Glutamatergic neuron (in vitro differentiated cells): ENCODE results near the gene EIF4E2. TPM values are rescaled to one million over a fixed set of nuclear protein-coding genes. Genes with fewer than 3 reads are reported as not detected.

Experiments used
- DNase-seq: peaks from one replicate; pipeline ENCODE4 v3.0.0; 2022
- H3K27ac Mint-ChIP-seq: one replicate; pipeline ENCODE4 v1.8.0; 2020; ENCODE audit warnings: mild to moderate bottlenecking, mixed read lengths, inconsistent platforms; ENCODE audit not compliant: unreplicated experiment
- H3K27me3 Mint-ChIP-seq: one replicate; pipeline ENCODE4 v1.8.0; 2020; ENCODE audit warnings: mild to moderate bottlenecking, moderate library complexity, mixed read lengths, inconsistent platforms; ENCODE audit not compliant: unreplicated experiment
- H3K36me3 Mint-ChIP-seq: one replicate; pipeline ENCODE4 v1.8.0; 2020; ENCODE audit warnings: mild to moderate bottlenecking, mixed read lengths, inconsistent platforms; ENCODE audit not compliant: unreplicated experiment
- H3K4me1 Mint-ChIP-seq: one replicate; pipeline ENCODE4 v1.8.0; 2020; ENCODE audit warnings: mild to moderate bottlenecking, low read depth, mixed read lengths, inconsistent platforms; ENCODE audit not compliant: unreplicated experiment
- H3K4me3 Mint-ChIP-seq: one replicate; pipeline ENCODE4 v1.8.0; 2020; ENCODE audit warnings: mild to moderate bottlenecking, mixed read lengths, inconsistent platforms; ENCODE audit not compliant: unreplicated experiment
- H3K9me3 Mint-ChIP-seq: one replicate; pipeline ENCODE4 v1.8.0; 2020; ENCODE audit warnings: mild to moderate bottlenecking, moderate library complexity, mixed read lengths, inconsistent platforms; ENCODE audit not compliant: unreplicated experiment
- CTCF ChIP-seq: fragments of 200-600 bp; sonication (generic); IDR thresholded peaks from one replicate; pipeline ENCODE4 v1.5.0; 2021; ENCODE audit not compliant: partially characterized antibody, unreplicated experiment
- total RNA-seq: library from RNA; stranded (reverse); fragmentation: NEBNext Ultra II Directional; extraction: Animal tissue kit (Norgen Biotek cat#: 25700); gene quantifications from one replicate; pipeline ENCODE4 v1.2.1, GENCODE V29; 2021; ENCODE audit not compliant: unreplicated experiment

The EIF4E2 gene
- total RNA-seq, 1 donor from 2014 or later, result 82.9 TPM

DNA sequence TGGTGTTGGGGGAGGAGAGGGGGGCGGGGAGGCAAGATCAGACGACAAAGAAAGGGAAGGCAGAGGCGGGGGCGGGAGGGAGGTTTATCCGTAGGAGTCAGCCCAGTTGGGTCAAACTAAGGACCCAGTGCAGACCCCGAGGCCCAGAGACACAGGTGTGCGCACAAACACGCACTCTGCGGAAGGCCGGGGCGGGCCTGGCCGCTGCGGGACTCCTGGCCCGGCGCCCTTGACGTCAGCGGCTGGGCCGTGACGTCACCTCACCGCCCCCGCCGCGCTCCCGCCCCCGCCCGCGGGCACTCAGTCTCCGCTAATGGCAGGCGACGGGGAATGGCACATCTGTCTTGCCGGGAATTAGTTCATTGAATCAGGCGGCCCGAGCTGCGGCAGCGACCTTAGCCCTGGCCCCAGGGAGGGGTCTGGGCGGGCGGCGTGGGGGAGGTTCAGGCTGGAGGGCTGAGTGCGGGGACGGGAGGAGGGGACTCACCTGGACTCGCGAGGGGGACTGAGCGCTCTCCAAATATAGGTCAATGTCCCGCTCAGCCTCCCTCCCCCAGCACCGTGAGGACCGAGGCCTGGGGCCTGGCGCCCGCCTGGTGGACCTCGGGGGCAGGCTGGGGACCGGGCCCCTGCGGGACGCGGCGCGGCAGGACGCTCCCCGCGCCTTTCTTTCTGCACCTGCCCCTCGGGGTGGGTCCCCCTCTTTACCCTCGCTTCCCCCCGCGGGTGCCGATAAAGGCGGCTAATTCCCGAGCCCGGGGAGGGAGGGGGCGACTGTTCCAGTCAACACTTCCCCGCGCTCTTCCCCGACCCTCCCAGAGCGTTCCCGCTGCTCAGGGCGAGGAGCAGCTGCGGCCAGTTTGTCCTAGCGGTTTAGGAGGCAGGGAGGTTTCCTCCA, 47.3 kb upstream of the EIF4E2 start:
- no peak for TF ChIP-seq CTCF
- H3K4me3 Mint-ChIP-seq, result peak overlapping the region; percentile 34
- no peak overlapping the region for H3K27ac Mint-ChIP-seq

DNA sequence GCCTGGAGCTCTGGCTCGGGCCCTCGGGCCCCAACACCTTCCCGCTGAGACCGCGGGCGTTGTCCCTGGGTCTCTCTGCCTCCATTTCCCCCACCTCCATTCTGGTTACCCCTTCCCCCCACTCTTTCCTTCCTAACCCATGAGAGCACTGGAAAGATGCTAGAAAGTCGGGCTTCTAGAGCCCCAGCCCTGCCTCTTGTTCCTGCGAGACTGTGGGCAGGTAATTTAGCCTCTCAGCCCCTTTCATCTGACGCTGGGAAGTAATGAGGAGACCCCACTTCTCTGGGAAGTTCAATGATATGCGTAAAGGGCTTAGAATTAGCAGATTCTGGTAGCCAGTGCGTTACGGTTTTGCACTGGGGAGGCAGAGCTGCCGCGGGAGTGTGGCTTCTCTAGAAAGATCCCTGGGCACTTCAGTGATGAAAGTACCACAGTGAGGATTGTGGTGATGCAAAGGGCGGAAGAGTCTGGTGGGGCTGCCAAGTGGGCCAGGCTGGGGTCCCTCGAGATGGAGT, 46.6 kb upstream of the EIF4E2 start:
- no peaks in the 10 kb centered on the region for H3K36me3 Mint-ChIP-seq
- no peak for TF ChIP-seq CTCF
- peak overlapping the region; percentile 22 for H3K27ac Mint-ChIP-seq
- H3K9me3 Mint-ChIP-seq, result peaks cover 7% of the 10 kb centered on the region
- peak overlapping the region; percentile 34 for H3K4me3 Mint-ChIP-seq
- H3K27me3 Mint-ChIP-seq, result peaks cover 11% of the 10 kb centered on the region
- peaks cover 13% of the 10 kb centered on the region for H3K4me1 Mint-ChIP-seq
- no peak for DNase-seq

More for the DNA sequence above, 47.3 kb upstream of the EIF4E2 start:
- DNase-seq, result peak; percentile 84
- H3K4me1 Mint-ChIP-seq, result peaks cover 13% of the 10 kb centered on the region
- H3K27me3 Mint-ChIP-seq, result peaks cover 15% of the 10 kb centered on the region
- H3K9me3 Mint-ChIP-seq, result peaks cover 7% of the 10 kb centered on the region
- H3K36me3 Mint-ChIP-seq, result peaks cover 3% of the 10 kb centered on the region

GRCh38 chr2:232504438-232504837, 46.1 kb upstream of the EIF4E2 start:
- H3K36me3 Mint-ChIP-seq, result no peaks in the 10 kb centered on the region
- H3K4me3 Mint-ChIP-seq, result peak overlapping the region; percentile 60
- peaks cover 11% of the 10 kb centered on the region for H3K27me3 Mint-ChIP-seq
- DNase-seq, result no peak
- H3K27ac Mint-ChIP-seq, result peak overlapping the region; percentile 46
- H3K9me3 Mint-ChIP-seq, result peaks cover 7% of the 10 kb centered on the region
- H3K4me1 Mint-ChIP-seq, result peaks cover 13% of the 10 kb centered on the region
- no peak for TF ChIP-seq CTCF

DNA sequence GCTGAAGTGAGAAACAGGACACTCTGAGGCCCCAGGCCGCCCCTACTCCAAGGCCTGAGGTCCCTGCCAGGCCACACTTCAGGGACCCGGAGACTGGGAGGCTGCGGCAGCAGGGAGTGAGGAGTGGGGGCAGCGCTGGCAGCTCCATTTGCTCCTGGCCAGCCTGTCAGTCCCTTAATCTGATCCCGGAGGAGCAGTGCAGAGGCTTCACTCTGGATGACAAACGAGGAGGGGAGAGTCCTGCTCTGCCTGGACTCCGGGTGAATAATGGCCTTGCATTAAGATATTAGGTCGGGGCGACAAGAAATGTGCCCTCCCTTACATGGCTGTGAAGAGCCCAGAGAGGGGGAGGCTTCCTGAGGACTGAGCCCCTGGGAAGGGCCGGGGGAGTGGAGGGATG, 44.6 kb upstream of the EIF4E2 start:
- Mint-ChIP-seq H3K9me3 (peaks cover 6% of the 10 kb centered on the region), H3K4me1 (peaks cover 13% of the 10 kb centered on the region), H3K4me3 (no peak overlapping the region), H3K27ac (no peak overlapping the region), H3K36me3 (no peaks in the 10 kb centered on the region), H3K27me3 (peaks cover 11% of the 10 kb centered on the region)
- no peak for TF ChIP-seq CTCF
- peak; percentile 56 for DNase-seq

DNA sequence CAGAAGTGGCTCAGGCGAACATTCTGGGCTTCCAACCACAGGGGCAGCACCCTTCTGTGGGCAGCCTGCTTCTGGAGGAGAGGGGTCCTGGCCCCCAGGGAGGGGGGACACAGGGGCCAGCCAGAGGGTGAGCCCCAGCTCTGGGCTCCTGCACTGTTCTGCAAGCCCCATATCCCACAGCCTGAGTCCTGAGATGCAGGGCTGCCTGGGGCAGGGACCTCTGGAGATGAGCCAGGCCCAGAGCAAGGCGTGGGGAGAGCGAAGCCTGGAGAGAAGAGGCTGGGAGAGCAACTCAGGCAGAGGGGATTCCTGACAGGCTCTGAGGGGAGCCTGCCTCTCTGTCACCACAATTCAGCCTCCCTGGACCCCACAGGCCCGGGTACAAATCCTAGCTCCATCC, 43.8 kb upstream of the EIF4E2 start:
- H3K36me3 Mint-ChIP-seq, result no peaks in the 10 kb centered on the region
- no peak for DNase-seq
- H3K27me3 Mint-ChIP-seq, result peaks cover 11% of the 10 kb centered on the region
- H3K4me3 Mint-ChIP-seq, result no peak overlapping the region
- no peak overlapping the region for H3K27ac Mint-ChIP-seq
- TF ChIP-seq CTCF, result no peak
- peaks cover 6% of the 10 kb centered on the region for H3K9me3 Mint-ChIP-seq
- H3K4me1 Mint-ChIP-seq, result peaks cover 13% of the 10 kb centered on the region
